Amygdala (tissue), 56 donors: ENCODE measurements around the gene LASP1NB.
A peak's percentile ranks its signal among the peaks of the same experiment; 100 is the strongest.
"Not testable (repeated sequence)": the region's sequence is repeated elsewhere in the genome, so short reads cannot be mapped to it uniquely, and the experiment has no call there.

Experiments used
- DNase-seq, 56 donors: peaks; one replicate each; lab custom pipeline; 2025; lab: John Stamatoyannopoulos, UW

LASP1NB gene

DNA sequence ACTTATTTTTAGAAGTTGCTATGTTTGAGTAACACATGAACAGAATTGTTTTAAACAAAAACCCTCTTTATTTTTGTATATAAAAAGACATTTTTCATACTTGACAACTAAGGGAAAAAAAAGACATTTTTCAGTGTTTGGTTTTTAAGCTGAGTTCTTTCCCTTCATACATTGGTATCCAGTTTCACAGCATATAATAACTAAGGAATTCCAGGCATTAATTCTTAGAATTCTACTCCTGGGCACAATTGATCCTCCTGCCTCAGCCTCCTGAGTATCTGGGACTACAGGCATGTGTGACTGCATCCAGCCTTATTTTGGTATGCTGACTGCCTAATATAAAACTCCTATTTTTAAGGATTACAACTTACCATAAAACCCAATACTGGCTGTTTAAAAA, 33.3 kb downstream of the LASP1NB start:
- no peak for DNase-seq

DNA sequence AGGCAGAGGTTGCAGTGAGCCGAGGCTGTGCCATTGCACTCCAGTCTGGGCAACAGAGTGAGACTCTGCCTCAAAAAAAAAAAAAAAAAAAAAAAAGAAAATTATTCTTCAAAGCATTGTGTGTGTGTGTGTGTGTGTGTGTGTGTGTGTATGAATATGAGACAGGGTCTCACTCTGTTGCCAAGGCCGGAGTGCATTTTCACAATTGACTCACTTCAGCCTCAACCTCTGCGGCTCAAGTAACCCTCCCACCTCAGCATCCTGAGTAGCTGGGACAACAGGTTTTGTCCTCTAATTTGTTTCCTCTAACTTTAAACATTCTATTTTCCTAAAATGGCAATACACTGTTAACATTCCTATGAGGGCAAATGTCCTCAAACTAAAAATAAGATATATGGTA, 34.1 kb downstream of the LASP1NB start:
- DNase-seq, result no peak

DNA sequence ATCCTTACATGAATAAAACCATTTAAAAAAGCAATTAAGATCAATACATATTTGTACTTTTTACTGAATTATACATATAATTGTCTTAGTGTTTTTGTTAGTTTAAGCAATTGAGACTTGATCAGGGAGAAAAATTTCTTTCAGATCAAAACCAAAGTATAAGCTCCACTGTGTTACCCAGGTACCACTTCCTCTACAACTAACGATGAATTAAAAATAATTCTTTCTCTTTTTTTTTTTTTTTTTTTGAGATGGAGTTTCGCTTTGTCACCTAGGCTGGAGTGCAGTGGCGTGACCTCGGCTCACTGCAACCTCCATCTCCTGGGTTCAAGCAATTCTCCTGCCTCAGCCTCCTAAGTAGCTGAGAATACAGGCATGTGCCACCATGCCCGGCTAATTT, 35.0 kb downstream of the LASP1NB start:
- no peak for DNase-seq

DNA sequence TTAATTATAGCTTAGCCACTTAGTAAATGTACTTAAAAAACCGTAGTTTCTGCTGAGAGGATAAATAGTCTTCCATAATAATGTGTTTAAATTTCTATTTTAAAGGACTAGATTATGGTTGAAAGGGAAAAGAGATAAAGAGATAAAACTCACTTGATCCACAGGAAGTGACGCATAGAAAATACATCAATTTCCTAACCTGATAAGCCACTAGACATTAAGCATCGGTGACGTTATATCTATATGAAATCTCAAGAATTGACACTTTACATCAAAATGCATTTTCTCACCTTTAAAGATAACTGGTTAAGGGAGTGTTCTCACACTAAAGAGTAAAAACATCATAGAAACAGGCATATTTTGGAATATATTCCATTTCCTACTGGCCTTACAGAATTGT, 36.0 kb downstream of the LASP1NB start:
- no peak for DNase-seq

DNA sequence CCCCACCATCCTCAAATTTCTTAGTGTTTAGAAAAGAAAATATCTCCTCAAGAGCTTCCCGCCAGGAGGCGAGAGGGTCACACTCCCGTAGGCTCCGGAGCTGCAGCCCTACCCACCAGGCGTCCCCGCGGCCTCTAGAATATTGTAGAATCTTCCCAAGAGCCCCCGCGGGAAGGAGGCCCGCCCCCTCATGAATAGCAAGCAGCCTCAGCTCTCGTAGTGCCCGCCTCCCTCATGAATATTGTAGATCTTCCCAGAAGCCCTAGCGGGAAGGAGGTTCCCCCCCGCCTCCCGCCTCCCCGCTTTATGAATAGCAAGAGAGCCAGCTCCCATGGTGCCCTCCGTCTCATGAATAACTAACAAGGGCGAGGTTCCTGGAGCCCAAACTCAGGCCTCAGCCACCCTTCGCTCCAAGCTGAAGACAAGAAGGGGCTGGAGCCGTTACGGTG, 41.9 kb downstream of the LASP1NB start, which contains the start of gene FBXO47:
Gene FBXO47, minus strand, starts transcription at position 114 of the 449 bp plus-strand sequence. CDS start 4,378 bp downstream, outside the sequence.
- DNase-seq, result peak in 55 of 56 donors; percentile 7 to 94 (median 78)

DNA sequence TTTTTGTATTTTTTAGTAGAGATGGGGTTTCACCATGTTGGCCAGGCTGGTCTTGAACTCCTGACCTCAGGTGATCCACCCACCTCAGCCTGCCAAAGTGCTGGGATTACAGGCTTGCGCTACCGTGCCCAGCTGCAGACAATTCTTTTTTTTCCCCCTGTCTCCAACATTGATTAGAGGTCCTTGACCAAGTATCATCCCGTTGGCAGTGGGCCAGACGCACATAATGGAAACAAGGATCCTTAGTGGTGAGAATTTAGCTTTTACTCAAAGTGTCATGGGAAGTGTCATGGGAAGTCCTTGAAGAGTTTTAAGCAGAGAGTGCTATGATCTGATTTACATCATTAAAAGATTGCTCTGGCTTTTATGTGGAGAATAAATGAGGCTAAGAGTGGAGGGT, 43.9 kb downstream of the LASP1NB start:
- peak in 1 of 56 donors; percentile 8 for DNase-seq

DNA sequence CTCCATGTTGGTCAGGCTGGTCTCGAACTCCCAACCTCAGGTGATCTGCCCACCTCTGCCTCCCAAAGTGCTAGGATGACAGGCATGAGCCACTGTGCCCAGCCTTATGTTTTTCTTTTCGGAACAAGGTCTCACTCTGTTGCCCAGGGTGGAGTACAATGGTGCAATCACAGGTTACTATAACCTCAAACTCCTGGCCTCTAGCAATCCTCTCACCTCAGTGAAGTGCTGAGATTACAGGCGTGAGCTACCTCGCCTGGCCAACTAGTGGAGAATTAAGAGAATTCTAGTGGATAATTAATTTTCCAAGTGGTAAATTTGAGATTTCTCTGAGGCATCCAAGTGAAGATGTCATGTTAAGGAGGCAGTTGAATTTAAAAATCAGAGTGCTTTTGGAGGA, 44.7 kb downstream of the LASP1NB start:
- DNase-seq, result no peak

DNA sequence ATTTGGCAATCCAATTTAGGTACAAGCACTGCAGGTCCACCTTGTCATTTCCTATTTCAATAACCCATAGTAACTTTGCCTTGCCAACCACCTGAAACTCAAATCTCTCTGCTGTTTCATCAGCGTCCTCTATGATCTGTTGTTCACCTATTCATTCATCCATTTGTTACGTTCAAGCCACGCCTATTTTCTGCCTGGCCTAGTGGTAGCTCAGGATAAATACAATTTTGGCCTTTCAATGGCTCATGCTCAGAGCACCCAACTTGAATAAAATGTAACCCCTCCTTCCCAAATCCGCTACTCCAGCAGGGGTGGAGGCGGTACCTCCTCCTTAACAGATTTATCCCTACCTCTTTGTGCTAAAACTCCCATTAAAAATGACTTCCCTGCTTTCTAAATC, 45.4 kb downstream of the LASP1NB start:
- no peak for DNase-seq

DNA sequence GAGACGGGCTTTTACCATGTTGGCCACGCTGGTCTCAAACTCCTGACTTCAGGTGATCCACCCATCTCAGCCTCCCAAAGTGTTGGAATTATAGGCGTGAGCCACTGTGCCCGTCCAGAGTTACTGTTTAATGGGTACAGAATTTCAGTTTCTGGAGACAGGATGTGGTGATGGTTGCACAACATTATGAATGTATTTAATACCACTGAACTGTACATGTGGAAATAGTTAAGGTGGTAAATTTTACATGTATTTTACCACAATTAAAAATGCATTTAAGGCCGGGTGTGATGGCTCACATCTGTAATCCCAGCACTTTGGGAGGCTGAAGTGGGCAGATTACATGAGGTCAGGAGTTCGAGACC, 50.8 kb downstream of the LASP1NB start:
- DNase-seq, result not testable (repeated sequence)

DNA sequence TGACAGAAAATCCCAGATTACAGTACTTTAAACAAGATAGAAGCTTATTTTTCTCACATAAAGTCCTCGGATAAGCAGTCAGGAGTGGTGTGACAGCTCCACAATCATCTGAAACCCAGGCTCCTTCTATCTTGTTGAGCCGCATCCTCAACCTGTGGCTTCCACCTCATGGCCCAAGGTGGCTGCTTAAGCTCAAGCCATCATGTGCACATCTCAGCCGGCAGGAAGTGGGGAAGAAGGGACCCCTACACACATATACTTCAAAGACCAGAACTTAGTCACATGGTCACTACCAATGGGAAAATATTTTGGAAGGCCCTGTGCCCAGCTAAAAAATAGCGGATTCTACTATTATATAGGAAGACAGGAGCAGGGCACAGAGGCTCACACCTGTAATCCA, 52.8 kb downstream of the LASP1NB start:
- DNase-seq, result no peak
